Ramos (cell line): ENCODE results near the gene GABRD.
"Not testable (repeated sequence)": the region's sequence is repeated elsewhere in the genome, so short reads cannot be mapped to it uniquely, and the experiment has no call there.

Experiments
- in situ Hi-C: fragments of 300-500 bp; cut with MboI; formaldehyde crosslinking; loops from one replicate; pipeline ENCODE4 v1.14.3; 2022; ENCODE audit warnings: low sequenced_read_pairs; ENCODE audit not compliant: unreplicated experiment

The GABRD gene, protein sequence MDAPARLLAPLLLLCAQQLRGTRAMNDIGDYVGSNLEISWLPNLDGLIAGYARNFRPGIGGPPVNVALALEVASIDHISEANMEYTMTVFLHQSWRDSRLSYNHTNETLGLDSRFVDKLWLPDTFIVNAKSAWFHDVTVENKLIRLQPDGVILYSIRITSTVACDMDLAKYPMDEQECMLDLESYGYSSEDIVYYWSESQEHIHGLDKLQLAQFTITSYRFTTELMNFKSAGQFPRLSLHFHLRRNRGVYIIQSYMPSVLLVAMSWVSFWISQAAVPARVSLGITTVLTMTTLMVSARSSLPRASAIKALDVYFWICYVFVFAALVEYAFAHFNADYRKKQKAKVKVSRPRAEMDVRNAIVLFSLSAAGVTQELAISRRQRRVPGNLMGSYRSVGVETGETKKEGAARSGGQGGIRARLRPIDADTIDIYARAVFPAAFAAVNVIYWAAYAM

DNA sequence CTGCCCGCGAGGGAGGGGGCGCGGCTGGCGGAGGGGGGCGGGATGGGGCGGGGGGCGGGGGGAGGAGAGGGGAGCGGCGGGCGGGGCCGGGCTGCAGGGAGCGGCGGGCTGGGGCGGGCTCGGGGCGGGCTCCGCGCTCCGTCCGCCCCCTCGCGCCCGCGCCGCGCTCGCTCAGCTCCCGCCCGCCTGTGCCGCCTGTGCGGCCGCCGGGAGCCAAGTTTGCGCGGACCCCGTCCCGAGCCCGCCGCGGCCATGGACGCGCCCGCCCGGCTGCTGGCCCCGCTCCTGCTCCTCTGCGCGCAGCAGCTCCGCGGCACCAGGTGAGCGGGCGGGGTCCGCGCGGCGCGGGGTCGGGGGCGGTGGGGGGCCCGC is at the start of gene GABRD:
TSS of gene GABRD (plus strand) at position 174 of the 372 bp plus-strand sequence. CDS start at position 253, 79 bp downstream.
- in situ Hi-C loops, result no loop called here

DNA sequence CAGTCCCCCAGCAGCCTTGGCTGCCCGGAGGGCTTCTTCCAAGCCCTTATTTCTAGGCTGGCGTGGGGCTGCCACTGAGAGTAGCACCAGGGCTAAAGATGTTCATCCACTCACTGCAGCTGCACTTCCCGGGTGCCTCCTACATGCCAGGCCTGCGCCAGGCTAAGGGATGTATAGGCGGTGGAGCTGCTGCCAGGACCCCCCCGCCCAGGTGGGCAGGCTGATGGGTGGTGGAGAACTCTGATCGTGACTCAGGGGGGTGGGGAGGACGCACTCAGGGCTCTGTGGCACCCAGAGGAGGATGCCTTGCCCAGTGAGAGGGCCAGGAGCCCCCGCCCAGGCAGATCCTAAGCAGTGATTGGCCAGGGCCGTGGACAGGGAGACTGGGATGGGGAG is 49.6 kb upstream of the GABRD start:
- in situ Hi-C loops, result loop anchor here (25.0 kb wide), 1 partner anchor 818 kb away; no protein-coding TSS in a partner anchor

- in situ Hi-C loops, result loop anchor here (25.0 kb wide), 1 partner anchor 817 kb away; no protein-coding TSS in a partner anchor
These were observed 49.0 kb upstream of the GABRD start for GRCh38 chr1:1969953-1970716.

- in situ Hi-C loops, result loop anchor here (25.0 kb wide), 1 partner anchor 816 kb away; no protein-coding TSS in a partner anchor
These were observed 48.1 kb upstream of the GABRD start for GRCh38 chr1:1971017-1971416.

DNA sequence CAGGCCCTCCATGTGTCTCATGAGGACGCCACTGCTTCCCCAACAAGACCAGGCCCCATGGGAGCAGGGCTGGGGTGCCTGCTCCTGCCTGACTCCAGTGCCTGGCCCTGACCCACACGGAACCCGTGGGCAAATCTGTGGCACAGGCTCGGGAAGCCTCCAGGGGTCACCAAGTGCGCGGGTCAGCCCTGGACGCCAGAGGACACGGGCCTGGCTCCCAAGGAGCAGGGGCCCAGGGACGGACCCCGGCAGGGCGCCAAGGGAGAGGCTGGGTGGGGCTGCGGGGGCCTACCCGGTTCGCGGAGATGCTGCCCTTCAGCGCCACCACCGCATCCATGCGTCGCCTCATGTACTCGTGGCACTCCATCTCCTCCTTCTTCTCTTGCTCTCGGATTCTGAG is 47.5 kb upstream of the GABRD start:
- in situ Hi-C loops, result loop anchor here (25.0 kb wide), 1 partner anchor 816 kb away; no protein-coding TSS in a partner anchor

- in situ Hi-C loops, result loop anchor here (25.0 kb wide), 1 partner anchor 814 kb away; no protein-coding TSS in a partner anchor
These were observed 46.0 kb upstream of the GABRD start for GRCh38 chr1:1972976-1973715.

DNA sequence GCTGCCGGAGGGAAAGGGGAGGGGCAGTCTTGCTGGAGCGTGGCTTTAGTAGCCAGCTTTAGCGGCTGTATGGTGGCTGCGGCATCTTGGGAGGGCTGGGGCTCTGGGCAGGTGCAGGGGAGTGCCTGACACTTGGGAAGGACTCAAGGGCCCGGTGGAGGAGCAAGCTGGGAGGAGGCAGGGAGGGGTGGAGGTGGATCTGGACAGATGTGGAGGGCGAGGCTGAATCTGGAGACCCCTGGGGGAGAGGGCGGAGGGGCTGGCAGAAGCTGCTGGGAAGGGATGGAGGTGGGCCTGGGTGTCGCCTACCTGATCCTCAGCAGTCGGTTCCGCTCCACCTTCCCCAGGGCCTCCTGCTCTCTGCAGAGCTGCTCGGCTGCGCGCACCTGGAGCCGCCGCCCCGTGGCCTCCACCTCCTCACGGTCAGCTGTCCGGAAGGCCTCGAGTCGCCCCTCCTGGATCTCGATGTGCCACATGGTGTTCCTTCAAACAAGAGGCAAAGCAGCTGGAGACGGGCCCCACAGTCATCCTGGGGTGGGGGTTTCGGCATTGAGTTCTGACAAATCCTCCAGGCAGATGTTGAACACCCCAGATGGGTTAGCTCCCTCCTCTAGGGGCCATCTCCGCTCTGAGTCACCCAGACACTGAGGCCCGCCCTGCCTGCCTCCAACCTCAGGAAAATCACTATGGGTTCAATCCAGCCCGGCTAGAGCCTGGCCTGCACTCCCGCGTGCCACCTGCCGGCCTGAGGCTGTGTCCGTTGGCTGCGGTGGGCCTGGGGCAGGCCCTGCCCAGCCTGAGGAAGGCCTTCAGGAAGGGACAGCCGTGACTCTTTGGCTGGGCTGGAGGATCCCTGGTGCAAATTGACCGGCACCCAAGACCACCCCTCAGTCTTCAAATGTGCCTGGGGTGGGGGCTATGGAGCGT is 45.2 kb upstream of the GABRD start:
- in situ Hi-C loops, result loop anchor here (25.0 kb wide), 1 partner anchor 813 kb away; no protein-coding TSS in a partner anchor

- in situ Hi-C loops, result loop anchor here (25.0 kb wide), 1 partner anchor 812 kb away; no protein-coding TSS in a partner anchor
These were observed 44.3 kb upstream of the GABRD start for GRCh38 chr1:1974834-1975233.

DNA sequence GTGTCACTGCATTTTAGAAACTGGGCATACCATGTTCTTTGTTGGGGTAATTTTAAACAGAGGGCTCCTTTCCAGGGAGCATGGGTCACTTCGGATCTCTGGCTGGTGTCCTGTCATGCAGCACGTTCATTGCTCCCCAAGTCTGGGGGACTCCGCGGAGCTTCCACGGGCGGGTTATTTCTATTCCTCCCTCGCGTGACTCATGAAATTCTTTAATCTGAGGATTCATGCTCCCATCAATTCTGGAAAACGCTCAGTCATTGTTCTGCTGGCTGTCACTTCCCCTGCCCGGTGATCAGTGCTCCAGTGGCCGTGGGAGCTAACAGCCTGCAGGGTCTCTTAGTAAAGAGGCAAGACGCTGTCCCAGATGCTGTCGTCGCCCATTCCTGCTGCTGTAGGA is 43.6 kb upstream of the GABRD start:
- in situ Hi-C loops, result no loop called here

GRCh38 chr1:1976031-1976430 is 43.1 kb upstream of the GABRD start:
- in situ Hi-C loops, result no loop called here

- in situ Hi-C loops, result no loop called here
These were observed 41.0 kb upstream of the GABRD start for GRCh38 chr1:1978108-1978507.

DNA sequence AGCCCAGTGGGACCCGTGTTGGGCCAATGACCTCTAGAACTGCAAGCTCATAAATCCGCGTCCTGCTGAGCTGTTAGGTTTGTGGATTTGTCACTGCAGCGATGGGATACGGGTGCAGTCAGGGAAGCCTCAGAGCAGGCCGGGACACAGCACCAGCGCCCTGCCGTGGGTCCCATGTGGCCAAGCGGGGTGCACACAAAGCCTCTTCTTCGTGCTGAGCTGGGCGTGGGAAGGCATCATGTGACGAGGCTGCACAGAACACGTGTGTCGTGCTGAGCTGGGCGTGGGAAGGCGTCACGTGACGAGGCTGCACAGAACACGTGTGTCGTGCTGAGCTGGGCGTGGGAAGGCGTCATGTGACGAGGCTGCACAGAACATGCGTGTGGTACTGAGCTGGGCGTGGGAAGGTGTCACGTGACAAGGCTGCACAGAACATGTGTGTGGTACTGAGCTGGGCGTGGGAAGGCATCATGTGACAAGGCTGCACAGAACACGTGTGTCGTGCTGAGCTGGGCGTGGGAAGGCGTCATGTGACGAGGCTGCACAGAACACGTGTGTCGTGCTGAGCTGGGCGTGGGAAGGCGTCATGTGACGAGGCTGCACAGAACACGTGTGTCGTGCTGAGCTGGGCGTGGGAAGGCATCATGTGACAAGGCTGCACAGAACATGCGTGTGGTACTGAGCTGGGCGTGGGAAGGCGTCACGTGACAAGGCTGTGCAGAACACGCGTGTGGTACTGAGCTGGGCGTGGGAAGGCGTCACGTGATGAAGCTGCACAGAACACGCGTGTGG is 40.3 kb upstream of the GABRD start:
- in situ Hi-C loops, result not testable (repeated sequence)

DNA sequence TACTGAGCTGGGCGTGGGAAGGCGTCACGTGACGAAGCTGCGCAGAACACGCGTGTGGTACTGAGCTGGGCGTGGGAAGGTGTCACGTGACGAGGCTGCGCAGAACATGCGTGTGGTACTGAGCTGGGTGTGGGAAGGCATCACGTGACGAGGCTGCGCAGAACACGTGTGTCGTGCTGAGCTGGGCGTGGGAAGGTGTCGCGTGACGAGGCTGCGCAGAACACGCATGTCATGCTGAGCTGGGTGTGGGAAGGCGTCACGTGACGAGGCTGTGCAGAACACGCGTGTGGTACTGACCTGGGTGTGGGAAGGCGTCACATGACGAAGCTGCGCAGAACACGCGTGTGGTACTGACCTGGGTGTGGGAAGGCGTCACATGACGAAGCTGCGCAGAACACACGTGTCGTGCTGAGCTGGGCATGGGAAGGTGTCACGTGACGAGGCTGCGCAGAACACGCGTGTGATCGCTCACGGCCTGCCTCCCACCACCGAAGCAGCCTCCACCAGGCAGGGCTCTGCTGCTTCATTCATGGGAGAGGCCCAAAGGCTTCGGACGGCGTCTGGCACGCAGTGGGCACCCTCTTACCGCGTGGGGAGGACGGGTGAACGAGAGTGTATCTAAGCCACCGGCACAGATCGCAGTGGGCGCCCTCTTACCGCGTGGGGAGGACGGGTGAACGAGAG is 39.5 kb upstream of the GABRD start:
- in situ Hi-C loops, result no loop called here

GRCh38 chr1:1980467-1981141 is 38.5 kb upstream of the GABRD start:
- in situ Hi-C loops, result no loop called here

- in situ Hi-C loops, result no loop called here
These were observed 38.0 kb upstream of the GABRD start for GRCh38 chr1:1981142-1981500.

- in situ Hi-C loops, result not testable (repeated sequence)
These were observed 37.4 kb upstream of the GABRD start for GRCh38 chr1:1981631-1982327.
